Hematopoietic multipotent progenitor cell treated with erythropoietin and hydrocortisone succinate and interleukin-3 and kit ligand, for 6 days (in vitro differentiated cells): ENCODE measurements around the gene GDPGP1.
A peak's percentile ranks its signal among the peaks of the same experiment; 100 is the strongest.
"Not testable (repeated sequence)": the region's sequence is repeated elsewhere in the genome, so short reads cannot be mapped to it uniquely, and the experiment has no call there.

Experiments
- DNase-seq: peaks from one replicate; pipeline ENCODE4 v3.0.0-alpha.2; 2015

The GDPGP1 gene

DNA sequence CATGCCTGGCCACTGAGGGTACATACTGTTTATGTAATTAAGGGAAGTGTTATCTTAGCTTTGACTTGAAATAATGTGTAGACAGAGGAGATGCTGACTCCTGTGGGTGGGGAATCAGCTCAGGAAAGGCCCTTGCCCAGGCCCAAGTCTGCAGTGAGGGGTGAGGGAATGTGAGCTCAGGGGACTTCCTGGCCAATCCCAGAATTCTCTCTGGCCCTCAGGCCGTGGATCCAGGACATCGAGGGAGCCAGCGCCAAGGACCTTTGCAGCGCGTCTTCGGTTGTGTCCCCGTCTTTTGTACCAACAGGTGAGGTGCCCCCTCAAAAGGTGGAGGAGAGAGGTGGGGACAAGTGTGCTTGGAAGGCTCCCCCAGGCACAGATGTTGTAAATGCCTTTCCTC, 6.7 kb upstream of the GDPGP1 start:
- DNase-seq, result no peak

DNA sequence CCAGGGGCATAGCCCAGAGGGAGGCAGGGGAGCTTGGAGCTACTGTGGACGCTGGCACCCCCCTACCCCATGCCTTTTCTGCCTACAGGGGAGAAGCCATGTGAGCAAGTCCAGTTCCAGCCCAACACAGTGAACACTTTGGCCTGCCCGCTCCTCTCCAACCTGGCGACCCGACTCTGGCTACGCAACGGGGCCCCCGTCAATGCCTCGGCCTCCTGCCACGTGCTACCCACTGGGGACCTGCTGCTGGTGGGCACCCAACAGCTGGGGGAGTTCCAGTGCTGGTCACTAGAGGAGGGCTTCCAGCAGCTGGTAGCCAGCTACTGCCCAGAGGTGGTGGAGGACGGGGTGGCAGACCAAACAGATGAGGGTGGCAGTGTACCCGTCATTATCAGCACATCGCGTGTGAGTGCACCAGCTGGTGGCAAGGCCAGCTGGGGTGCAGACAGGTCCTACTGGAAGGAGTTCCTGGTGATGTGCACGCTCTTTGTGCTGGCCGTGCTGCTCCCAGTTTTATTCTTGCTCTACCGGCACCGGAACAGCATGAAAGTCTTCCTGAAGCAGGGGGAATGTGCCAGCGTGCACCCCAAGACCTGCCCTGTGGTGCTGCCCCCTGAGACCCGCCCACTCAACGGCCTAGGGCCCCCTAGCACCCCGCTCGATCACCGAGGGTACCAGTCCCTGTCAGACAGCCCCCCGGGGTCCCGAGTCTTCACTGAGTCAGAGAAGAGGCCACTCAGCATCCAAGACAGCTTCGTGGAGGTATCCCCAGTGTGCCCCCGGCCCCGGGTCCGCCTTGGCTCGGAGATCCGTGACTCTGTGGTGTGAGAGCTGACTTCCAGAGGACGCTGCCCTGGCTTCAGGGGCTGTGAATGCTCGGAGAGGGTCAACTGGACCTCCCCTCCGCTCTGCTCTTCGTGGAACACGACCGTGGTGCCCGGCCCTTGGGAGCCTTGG, 5.9 kb upstream of the GDPGP1 start:
- no peak for DNase-seq

DNA sequence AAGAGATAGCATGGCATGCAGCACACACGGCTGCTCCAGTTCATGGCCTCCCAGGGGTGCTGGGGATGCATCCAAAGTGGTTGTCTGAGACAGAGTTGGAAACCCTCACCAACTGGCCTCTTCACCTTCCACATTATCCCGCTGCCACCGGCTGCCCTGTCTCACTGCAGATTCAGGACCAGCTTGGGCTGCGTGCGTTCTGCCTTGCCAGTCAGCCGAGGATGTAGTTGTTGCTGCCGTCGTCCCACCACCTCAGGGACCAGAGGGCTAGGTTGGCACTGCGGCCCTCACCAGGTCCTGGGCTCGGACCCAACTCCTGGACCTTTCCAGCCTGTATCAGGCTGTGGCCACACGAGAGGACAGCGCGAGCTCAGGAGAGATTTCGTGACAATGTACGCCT, 5.0 kb upstream of the GDPGP1 start:
- DNase-seq, result no peak

DNA sequence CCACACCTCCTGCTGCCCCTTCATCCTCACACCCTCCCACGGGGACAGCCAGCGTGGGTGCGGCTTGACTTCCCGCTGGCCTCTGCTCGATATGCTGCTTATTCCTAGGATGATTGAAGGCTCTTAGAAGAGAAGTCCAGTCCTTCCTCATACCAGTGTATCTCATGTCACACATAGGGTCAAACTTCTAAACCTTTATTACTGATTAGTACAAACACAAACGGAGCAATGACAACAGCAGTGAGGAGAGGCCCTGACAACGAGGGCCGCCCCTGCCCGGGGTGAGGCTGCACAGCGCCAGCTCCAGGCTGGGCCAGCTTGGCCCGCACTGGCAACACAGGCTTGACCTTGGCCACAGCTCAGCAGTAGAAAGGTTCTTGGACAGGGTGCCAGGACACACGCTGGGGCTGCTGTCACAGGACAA, 3.9 kb upstream of the GDPGP1 start:
- no peak for DNase-seq

DNA sequence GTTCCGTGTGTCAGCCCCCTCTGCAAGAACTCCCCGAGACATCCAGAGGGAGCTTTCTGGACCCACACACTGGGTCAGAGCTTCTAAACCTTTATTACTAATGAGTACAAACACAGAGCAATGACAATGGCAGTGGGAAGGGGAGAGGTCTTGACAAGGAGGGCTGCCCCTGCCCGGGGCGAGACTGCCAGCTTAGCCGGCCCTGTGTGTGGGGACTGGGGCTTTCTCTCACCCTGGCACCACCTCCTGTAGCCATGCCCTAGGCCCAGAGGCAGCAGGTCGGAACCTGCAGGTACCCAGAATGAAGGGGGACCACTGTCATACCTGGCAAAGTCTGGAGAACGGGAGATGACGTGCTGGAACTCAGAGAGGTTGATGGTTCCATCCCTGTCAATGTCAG, 3.4 kb upstream of the GDPGP1 start:
- DNase-seq, result no peak

DNA sequence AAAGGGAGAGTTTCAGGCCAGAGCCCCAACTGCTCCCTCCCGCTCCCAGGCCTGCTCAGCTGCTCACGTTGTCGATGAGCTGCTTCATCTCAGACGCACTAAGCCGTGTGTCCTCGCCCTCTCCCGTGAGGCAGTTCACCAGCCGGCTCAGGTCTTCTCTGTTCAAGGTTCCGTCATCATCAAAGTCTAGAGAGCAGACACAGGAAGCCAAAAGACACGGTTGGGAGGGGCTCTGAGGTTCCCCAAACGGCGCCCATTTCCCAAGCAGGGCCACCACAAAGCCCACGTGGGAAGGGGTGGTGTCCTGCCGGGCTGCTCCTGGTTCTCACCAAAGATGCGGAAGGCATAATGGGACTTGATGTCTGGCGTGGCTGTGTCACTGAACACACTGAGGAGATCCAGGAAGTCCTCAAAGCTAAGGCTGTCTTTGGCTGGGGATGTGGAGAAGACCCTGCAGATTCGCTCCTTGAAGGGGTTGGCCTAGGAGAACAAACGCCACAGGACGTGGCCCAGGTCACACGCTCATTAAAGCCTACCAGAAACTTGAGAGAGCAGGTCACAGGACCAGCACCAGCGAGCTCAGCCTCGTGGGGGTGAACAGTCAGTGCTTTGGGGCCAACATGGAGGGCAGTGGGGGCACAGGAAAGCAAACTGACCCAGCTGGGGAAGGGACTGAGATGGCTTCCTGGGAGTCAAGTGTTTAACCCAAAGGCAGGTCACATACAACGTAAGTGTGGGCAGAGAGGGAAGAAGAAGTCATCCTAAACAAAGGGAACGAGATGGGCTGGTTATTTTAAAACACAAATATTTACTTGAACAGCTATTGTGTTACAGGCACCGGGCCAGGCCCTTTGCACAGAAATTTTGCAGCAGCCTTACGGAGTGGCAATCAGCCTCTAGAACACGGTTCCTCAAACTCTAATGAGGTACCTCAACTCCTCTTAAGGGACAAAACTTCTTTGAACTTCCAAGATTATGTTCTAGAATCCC, 2.7 kb upstream of the GDPGP1 start:
- no peak for DNase-seq

DNA sequence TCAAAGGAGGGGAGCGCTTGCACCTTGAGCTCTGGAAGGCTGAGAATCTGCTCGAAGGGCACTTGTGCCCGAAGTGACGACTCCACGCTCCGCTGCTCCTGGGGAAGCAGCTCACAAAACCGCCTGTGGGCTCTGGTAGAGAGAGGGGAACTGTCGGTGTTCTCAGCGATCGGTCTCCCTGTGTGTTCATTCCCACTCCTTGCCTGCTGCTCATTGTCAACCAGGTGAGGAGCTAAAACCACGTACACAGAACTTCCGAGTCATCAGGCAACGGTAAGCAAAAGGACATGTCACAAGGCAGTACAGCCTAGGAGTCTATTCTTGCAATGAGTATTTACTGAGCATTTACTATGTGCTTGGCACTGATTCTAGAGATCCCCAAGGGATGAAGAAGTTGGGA, 1.8 kb upstream of the GDPGP1 start:
- no peak for DNase-seq

DNA sequence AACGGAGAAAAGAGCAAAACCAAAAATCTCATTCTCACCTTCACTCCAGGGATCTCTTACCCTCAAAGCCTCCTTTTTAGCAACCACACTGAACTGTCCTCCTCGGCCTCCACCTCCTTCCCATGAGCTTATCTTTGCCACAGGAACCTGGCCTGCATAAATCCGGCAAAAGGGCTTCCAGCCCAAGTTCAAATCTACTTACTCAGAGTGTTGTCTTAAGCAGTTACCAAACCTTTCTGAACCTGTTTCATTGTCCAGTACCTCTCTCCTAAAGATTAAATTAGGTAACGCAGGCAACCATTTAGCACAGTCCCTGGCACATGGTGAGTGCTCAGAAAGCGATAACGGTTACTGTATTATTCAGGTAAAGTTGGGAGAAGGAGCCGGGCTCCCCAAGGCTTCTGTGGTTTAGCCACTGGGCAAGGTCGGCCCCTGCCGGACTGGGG, 1.0 kb upstream of the GDPGP1 start:
- no peak for DNase-seq

DNA sequence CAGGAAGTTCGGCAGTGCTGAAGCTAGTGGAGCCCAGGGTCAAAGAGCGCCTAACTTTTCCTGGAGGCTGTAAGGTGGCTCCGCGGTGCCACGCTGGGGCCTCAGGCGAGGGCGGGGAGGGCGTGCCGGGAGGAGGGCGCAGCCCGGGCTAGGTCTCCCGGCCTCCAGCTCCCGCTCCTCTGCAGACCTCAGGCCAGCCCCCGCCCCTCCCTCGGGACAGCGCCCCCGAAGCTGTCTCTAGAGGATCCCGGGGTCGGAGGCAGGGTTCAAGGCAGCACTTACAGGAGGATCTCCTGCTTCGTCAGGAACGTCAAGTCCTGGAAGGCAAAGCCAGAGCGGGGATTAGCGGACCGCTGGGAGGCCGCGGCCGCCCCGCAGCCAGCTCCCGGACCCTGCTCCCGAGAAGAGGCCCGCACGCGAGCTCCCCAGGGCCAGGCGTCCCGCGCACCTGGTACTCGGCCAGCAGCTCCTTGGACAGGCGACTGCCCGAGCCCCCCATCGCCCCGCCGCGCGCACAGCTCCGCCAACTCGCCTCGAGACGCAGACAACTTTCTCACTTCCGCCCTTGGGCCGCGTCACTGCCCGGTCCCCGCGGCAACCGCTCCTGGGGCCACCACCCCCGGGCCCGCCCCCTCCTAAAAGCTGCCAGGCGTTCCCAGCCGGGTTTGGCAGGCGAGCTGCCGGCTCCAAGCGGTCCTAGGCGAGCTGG, 468 bp upstream of the GDPGP1 start, which contains the start of gene CIB1:
TSS of gene CIB1 (minus strand) at position 555 of the 709 bp plus-strand sequence. CDS start at position 499, 56 bp downstream.
- DNase-seq, result peak; percentile 98

DNA sequence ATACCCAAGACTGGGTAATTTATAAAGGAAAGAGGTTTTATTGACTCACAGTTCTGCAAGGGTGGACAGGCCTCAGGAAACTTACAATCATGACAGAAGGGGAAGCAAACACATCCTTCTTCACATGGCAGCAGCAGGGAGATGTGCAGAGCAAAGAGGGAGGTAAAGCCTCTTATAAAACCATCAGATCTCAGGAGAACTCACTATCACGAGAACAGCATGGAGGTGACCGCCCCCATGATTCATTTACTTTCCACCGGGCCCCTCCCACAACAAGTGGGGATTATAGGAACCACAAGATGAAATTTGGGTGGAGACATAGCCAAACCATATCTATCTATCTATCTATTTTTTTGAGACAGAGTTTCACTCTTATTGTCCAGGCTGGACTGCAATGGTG, 5.4 kb downstream of the GDPGP1 start:
- peak; percentile 38 for DNase-seq

DNA sequence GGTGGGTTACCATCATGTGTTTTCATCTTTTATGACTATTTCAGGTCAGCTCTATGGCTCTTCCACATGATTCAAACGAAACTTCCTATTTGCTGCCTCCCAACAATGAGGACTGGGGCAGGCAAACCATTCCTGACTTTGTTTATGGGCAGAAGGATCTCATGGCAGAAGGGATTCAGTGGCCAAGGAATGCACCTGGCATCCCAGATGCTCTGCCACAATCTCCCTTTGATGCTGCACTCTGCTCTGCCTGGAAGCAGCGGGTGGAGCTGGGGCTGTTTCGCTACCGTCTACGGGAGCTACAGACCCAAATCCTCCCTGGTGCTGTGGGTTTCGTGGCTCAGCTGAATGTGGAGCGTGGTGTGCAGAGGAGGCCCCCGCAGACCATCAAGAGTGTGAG, 6.8 kb downstream of the GDPGP1 start:
- DNase-seq, result no peak

DNA sequence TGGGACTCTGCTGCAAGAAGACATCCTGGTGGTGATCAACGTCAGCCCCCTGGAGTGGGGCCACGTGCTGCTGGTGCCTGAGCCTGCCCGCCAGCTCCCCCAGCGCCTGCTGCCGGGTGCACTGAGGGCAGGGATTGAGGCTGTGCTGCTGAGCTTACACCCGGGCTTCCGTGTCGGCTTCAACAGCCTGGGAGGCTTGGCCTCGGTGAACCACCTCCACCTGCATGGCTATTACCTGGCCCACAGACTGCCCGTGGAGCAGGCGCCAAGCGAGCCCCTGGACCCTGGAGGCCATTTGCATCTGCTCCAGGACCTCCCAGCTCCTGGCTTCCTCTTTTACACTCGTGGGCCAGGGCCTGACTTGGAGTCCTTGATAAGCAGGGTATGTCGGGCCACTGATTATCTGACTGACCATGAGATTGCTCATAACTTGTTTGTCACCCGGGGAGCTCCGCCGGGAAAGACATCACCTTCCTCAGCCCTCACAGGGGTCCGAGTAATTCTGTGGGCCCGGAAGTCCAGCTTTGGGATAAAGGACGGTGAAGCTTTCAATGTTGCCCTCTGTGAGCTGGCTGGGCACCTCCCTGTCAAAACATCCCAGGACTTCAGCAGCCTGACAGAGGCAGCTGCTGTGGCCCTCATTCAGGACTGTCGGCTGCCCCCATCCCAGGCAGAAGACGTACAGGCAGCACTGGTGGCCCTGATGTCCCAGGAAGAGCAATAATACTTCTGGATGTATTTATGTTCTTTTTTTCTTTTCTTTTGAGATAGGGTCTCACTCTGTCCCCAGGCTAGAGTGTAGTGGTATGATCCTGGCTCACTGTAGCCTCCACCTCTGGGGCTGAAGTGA, 7.6 kb downstream of the GDPGP1 start:
- peak; percentile 36 for DNase-seq

DNA sequence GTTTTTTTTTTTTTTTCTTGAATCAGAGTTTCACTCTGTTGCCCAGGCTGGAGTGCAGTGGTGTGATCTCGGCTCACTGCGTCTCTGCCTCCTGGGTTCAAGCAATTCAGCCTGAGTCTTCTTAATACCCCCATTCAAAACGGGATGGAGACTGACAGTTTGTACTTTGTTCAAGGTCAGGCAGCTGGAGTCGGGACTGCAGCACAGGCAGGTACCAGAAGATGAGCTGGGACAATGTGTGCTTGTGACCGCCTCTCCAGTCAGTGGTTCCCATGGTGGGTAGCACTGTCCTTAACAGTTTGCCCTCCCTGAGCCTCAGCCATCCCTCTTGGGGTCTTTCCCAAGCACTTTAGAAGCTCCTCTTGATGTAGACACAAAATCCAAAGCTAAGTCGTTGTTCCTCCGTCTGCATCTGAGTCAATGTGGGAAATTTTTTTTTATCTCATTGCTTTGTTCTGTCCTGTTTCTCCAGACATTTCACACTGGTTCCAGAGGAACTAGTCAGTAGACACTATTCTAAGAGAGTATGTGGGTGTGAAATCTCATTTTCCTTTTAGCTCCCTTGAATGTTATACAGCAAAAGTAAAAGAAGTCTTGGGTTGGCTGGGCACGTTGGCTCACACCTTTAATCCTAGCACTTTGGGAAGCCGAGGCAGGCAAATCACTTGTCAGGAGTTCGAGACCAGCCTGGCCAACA, 10.1 kb downstream of the GDPGP1 start:
- no peak for DNase-seq

DNA sequence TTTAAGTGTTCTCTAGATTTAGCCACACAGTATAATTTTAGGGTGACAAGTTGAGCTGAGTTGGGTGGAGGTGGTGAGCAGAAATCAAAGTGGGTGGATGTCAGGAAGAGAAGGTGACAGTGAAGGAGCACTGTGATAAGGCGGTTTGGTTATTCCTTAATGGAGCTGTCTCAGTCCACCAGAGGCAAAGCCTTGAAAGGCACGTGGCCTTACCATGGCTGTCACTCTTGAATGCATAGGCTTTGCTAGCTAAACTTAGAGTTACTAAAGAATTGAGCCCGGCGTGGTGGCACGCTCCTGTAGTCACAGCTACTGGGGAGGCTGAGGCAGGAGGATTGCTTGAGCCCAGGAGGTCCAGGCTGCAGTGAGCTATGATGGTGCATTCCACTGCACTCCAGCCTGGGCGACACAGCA, 14.8 kb downstream of the GDPGP1 start:
- DNase-seq, result no peak

DNA sequence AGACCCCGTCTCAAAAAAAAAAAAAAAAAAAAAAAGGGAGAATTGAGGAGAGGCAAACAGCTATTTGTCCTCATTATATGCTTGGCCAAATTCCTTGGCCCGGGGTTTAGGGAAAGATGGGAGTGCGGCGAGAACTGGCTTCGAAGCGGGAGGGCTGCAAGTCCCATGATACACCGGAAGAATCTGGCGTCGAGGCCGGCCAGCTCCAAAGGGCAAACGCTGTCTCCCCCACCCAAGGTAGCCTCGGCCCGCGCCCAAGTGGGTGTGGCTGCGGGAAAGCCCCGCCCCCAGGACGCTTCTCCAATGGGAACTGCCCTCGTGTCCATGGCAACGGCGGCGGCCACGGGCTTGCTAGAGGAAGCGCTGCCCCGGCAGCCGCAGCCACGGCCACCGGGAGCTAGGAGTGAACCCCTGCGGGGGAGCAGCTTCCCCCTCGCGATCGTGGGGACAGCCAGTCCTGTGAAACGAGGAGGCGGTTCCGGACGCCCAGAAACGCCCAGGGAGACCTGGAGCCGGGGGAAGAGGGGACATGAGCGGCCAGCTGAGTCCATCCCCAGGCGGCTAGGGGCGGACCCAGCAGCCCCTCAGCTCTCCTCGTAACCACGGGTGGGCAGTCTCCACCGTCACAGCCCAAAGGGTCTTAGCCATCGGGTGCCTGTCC, 15.3 kb downstream of the GDPGP1 start, which contains the start of gene TTLL13:
TSS of gene TTLL13 (plus strand) at position 354 of the 661 bp plus-strand sequence. CDS start 1,075 bp downstream, outside the sequence.
- DNase-seq, result peak; percentile 95

DNA sequence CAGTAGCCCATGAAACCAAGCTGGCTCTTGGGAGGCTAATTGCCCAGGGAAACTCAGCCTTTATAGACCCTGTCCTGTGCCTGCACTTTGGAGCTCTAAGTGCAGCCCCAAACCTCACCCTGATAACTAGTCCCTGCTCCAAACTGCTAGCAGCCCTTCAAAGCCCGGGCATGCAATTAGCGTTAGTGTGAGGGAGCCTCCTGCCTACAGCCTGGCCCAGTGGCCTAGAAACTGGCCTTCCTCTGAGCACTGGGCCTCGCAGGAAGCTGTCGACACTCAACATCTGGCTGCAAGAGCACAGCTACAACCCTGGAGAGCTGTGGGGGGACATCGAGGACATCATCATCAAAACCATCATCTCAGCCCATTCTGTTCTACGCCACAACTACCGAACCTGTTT, 23.8 kb downstream of the GDPGP1 start:
- no peak for DNase-seq

DNA sequence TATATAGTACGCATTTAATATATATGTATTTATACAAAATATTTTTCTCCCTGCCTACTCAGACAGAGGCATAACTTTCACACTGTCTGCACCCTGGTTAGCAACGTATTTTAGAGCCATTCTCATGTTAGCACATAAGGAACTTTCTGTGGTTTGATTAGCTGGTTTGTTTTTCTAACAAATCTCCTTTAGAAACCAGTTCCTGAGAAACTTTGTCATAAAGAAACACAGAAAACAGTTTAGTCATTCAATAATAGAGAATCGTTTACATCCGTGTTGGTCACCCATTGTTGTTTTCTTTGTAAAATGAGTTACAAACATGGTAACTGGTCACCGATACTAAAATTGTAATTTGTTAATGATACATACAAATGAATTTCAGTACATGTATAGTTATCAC, 25.5 kb downstream of the GDPGP1 start:
- no peak for DNase-seq

DNA sequence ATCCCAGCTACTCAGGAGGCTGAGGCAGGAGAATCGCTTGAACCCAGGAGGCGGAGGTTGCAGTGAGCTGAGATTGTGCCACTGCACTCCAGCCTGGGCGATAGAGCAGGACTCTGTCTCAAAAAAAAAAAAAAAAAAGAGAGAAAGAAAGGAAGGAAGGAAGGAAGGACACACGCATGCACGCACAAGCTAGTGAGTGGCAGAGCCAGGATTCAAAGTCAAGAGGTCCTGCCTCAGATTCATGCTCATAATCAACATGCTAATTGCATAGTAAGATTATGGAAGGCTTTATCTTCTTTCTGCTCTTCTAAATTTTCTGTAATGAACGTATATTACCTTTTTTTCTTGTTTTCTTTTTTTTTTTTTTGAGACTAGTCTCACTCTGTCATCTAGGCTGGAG, 26.7 kb downstream of the GDPGP1 start:
- DNase-seq, result not testable (repeated sequence)

DNA sequence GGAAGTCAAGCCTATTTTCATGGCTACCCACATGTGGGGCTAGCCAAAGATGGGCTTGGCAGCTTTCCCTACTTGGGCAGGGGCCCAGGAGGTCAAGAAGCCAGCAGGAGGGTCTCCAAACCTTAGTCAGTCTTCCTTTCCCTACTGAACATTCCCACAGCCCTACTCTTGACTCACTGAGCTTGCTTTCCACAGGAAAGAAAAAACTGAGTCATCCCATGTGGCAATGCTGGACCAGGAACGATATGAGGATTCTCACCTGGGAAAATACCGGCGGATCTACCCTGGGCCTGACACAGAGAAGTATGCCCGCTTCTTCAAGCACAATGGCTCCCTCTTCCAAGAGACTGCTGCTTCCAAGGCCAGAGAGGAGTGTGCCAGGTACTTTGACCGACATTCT, 27.8 kb downstream of the GDPGP1 start:
- no peak for DNase-seq

DNA sequence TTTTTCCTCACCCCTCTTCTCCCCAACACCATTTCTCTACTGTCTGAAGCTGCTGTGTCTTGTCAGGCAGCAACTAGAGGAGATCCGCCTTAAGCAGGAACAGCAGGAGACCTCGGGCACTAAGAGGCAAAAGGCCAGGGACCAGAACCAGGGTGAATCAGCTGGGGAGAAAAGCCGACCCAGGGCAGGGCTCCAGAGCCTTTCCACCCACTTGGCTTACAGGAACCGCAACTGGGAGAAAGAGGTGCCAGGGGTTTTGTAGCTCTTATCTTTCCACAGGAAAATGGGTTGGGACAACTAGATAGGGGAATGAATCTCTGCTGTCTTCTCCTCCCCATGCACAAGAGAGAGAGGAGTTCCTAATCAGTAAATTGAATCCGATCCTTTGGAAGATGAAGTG, 28.4 kb downstream of the GDPGP1 start:
- no peak for DNase-seq
